Measurements from ENCODE around the gene HACD3.

DNA sequence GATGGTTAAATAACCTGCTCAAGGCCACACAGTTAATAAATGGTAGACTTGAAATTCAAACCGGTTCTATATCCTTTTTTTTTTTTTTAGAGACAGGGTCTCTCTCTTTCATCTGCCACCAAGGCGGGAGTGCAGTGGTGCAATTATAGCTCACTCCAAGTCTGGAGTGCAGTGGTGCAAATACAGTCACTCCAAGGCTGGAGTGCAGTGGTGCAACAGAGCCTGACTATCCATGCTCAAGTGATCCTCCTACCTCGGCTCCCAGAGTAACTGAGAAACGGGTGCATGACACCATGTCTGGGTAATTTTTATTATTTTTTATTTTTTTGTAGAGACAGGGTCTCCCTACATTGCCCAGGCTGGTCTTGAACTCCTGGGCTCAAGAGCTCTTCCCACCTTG is 36.2 kb upstream of the HACD3 start:
- TF ChIP-seq POLR2A (IDR thresholded peaks at IDR 0.05; ENCODE audit: low read depth, low read length), result no peak
- TF ChIP-seq TAF1 (IDR thresholded peaks at IDR 0.05; ENCODE audit: low read depth, low read length), result no peak
- no peak for TF ChIP-seq POLR2AphosphoS5 (IDR thresholded peaks at IDR 0.05; ENCODE audit: low read depth, low read length)
- TF ChIP-seq PAX5 (IDR thresholded peaks at IDR 0.05; ENCODE audit: insufficient read depth, low read length, severe bottlenecking), result no peak
- TF ChIP-seq SPI1 (IDR thresholded peaks at IDR 0.05; ENCODE audit: low read depth, low read length), result no peak
